Measurements from ENCODE around the gene PTGER1. TPM values are rescaled to one million over a fixed set of nuclear protein-coding genes. Genes with fewer than 3 reads are reported as not detected.

The PTGER1 gene
- total RNA-seq, 1 donor from 2014 or later = 0.34 TPM

DNA sequence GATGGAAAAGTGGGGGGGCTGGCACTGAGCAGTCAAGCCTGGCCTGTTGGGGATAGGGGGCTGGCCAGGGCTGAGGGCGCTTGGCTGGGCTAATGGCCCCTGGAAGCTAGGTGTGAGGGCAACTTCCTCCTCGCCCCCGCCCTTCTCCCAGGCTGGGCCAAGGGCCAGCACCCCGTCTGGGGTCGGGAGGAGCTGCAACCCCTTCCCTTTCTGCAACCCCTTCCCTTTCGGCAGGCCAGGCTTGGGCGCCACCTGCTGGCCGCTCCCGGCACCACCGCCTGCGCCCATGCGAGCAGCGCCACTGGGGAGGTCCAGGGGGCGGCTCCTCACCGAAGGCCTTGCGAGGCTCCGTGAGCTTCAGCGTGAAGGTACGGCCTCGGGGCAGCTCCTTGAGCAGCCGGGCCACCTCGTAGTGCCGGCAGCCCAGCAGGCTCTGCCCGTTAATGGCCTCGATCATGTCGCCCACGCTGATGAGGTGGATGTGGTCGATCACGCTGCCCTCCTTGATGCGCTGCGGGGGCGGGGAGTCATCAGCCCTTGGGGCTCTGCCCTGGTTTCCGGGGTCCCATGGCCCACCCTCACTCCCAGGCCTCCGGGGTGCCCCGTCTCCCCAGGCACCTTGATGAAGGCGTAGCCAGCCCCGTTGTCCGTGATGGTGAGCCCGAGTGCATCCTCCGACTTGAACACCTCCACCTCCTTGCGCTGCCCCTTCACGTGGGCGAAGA, 5.0 kb upstream of the PTGER1 start:
- Mint-ChIP-seq H3K4me1 (ENCODE audit: low read depth) (peaks cover 3% of the 10 kb centered on the region), H3K27me3 (no peaks in the 10 kb centered on the region), H3K27ac (no peak overlapping the region), H3K4me3 (ENCODE audit: low read depth) (no peak overlapping the region), H3K36me3 (ENCODE audit: insufficient read depth) (peaks cover 9% of the 10 kb centered on the region), H3K9me3 (ENCODE audit: low read depth) (no peaks in the 10 kb centered on the region)
- peak; percentile 76 for DNase-seq (ENCODE audit: low spot score, unreplicated experiment)
- TF ChIP-seq, protein P1, sequence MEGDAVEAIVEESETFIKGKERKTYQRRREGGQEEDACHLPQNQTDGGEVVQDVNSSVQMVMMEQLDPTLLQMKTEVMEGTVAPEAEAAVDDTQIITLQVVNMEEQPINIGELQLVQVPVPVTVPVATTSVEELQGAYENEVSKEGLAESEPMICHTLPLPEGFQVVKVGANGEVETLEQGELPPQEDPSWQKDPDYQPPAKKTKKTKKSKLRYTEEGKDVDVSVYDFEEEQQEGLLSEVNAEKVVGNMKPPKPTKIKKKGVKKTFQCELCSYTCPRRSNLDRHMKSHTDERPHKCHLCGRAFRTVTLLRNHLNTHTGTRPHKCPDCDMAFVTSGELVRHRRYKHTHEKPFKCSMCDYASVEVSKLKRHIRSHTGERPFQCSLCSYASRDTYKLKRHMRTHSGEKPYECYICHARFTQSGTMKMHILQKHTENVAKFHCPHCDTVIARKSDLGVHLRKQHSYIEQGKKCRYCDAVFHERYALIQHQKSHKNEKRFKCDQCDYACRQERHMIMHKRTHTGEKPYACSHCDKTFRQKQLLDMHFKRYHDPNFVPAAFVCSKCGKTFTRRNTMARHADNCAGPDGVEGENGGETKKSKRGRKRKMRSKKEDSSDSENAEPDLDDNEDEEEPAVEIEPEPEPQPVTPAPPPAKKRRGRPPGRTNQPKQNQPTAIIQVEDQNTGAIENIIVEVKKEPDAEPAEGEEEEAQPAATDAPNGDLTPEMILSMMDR (IDR thresholded peaks at IDR 0.05; ENCODE audit: unreplicated experiment) = peak; percentile 93

DNA sequence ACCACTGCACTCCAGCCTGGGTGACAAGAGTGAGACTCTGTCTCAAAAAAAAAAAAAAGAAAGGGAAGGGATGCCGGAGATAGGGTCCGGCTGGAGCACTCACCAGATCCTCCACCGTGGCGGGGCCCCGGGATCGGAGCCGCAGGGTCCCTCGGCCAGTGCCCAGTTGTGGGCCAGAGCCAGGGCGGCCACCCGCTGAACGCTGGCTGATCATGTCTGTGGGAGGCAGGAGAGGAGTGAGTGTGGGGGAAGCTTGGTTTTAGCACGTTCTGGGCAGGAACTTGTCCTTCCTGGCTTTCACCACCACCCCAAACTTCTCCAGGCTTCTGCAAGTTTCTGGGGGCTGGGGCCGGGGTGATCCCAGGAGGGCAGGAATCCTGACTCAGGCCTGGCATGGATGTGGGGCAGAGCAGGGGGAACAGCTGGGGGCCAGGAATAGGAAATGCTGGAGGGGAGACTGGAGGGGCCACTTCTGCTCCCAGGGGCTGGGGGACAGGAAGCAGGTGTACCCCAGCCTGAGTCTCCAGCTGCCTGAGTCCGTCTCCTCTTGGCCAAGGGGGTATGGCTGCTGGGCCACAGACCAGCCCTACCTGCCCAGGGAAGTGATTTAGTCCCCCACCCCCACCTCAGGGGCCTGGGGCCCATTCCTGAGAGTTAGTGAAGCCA, 4.3 kb upstream of the PTGER1 start:
- DNase-seq (ENCODE audit: low spot score, unreplicated experiment) = no peak
- H3K27me3 Mint-ChIP-seq = no peaks in the 10 kb centered on the region
- no peak overlapping the region for H3K27ac Mint-ChIP-seq
- peaks cover 3% of the 10 kb centered on the region for H3K4me1 Mint-ChIP-seq (ENCODE audit: low read depth)
- no peaks in the 10 kb centered on the region for H3K9me3 Mint-ChIP-seq (ENCODE audit: low read depth)
- H3K4me3 Mint-ChIP-seq (ENCODE audit: low read depth) = no peak overlapping the region
- TF ChIP-seq, protein P1 (IDR thresholded peaks at IDR 0.05; ENCODE audit: unreplicated experiment) = no peak
- H3K36me3 Mint-ChIP-seq (ENCODE audit: insufficient read depth) = peaks cover 9% of the 10 kb centered on the region

DNA sequence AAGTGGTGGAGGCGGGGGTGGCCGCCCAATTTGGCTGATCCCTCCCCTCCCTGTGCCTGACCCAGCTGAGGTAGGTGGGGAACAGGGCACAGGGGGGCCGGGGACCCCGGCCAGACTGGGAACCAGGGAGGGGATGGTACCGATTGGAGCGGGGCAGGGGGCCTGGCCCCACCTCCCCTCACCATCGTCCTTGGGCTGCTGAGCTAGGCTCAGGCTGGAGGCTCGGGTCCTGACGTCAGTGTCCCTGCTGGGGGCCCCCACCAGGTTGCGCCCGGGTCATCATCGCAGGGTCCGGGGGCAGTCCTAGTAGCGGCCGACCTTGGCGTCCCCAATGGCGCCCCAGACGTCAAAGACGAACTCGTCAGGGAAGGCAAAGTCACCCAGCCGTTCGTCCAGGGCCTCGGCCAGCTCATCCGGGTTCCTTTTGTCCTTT, 3.0 kb upstream of the PTGER1 start:
- TF ChIP-seq, protein P1 (IDR thresholded peaks at IDR 0.05; ENCODE audit: unreplicated experiment) = no peak
- Mint-ChIP-seq H3K9me3 (ENCODE audit: low read depth) (no peaks in the 10 kb centered on the region), H3K4me3 (ENCODE audit: low read depth) (no peak overlapping the region), H3K27ac (no peak overlapping the region), H3K4me1 (ENCODE audit: low read depth) (peaks cover 3% of the 10 kb centered on the region), H3K27me3 (no peaks in the 10 kb centered on the region), H3K36me3 (ENCODE audit: insufficient read depth) (peaks cover 7% of the 10 kb centered on the region)
- DNase-seq (ENCODE audit: low spot score, unreplicated experiment) = no peak

DNA sequence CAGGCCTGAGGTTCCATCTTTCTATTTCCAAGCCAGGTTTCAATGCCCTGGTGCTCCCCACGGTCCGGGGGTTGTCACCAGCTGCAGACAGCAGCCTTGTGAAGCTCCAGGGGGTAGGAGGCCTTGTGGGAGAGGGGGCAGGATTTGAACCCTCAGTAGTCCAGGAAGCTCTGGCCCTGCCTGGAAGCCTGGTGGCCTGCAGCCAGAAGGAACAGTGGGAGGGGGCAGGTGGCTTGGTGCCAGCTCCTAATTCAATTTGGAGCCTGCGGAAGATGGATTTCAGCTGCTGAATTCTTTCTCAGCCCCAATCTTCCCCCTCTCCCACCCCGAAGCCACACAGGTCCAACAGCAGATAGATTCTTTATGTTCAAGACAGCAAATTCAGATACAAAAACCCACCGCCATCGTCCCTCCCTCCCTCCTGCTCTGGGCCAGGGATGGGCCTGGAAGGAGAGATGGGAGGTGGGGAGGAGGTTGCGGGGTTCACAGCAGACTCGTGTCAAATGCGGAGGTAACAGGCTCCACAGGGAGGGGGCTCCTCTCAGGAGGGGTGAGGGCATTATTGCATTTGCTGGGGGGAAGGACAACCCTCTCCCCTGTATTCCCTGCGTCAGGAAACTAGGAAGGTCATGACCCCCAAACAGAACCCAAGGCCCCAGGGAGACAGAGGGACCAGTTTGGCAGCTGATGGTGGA, 2.4 kb upstream of the PTGER1 start:
- Mint-ChIP-seq H3K4me1 (ENCODE audit: low read depth) (peaks cover 3% of the 10 kb centered on the region), H3K27ac (peak overlapping the region; percentile 74), H3K4me3 (ENCODE audit: low read depth) (no peak overlapping the region), H3K27me3 (no peaks in the 10 kb centered on the region), H3K9me3 (ENCODE audit: low read depth) (no peaks in the 10 kb centered on the region), H3K36me3 (ENCODE audit: insufficient read depth) (peaks cover 9% of the 10 kb centered on the region)
- no peak for DNase-seq (ENCODE audit: low spot score, unreplicated experiment)
- TF ChIP-seq, protein P1 (IDR thresholded peaks at IDR 0.05; ENCODE audit: unreplicated experiment) = no peak

DNA sequence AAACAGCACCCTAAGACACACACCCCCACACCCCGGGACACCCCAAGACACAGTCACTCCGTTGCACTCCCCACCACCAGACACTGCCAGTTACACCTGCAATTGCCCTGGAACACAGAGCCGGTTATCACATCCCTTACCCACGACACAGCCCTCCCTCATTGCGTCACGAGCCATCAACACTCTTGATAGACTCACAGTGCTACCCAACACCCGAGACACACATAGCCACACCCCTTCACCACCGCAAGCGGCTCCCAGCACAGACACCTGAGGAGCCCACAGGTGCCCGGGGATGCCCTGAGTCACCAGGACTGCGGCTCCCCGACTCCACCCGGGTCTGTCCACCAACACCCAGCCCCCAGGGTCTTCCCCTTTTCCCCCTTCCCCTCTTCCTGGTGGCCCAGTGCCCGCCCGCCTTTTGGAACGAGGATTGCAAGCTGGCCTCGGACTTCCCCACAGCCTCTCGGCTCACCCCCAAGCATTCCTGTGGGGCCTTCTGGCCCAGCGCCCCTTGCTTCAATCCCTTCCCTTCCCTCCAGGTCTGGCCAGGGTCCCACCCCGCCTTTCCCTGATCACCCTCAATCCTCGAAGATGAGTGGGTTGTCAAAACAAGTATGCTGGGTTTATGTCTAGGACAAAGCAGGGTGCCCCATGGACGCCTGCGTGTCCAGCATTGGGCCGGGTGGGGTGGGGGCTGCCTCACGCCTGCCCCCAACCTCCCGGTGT, 1.7 kb upstream of the PTGER1 start:
- Mint-ChIP-seq H3K9me3 (ENCODE audit: low read depth) (no peaks in the 10 kb centered on the region), H3K4me3 (ENCODE audit: low read depth) (no peak overlapping the region), H3K36me3 (ENCODE audit: insufficient read depth) (peaks cover 7% of the 10 kb centered on the region), H3K27me3 (no peaks in the 10 kb centered on the region), H3K27ac (peak overlapping the region; percentile 90), H3K4me1 (ENCODE audit: low read depth) (peaks cover 3% of the 10 kb centered on the region)
- TF ChIP-seq, protein P1 (IDR thresholded peaks at IDR 0.05; ENCODE audit: unreplicated experiment) = no peak
- no peak for DNase-seq (ENCODE audit: low spot score, unreplicated experiment)
